Gastroesophageal sphincter (tissue), 3 donors: ENCODE results near the gene IFT74.

Experiments
- CTCF ChIP-seq, 4 experiments: fragments of 200-600 bp in 2 of 4; fragments of 450-650 bp in 2 of 4; sonication (generic) in 1 of 4; IDR thresholded peaks; one replicate each; pipeline ENCODE4 v1.5.1; 2017 to 2019; ENCODE audit warnings: antibody characterized with exemption in 4 of 4, mild to moderate bottlenecking in 2 of 4, moderate library complexity in 2 of 4
- EP300 ChIP-seq: sonication (generic); formaldehyde crosslinking; IDR thresholded peaks from one replicate; pipeline ENCODE4 v1.6.1; 2017; ENCODE audit warnings: antibody characterized with exemption, mild to moderate bottlenecking
- POLR2A ChIP-seq, 2 donors: fragments of 450-650 bp; IDR thresholded peaks; one replicate each; pipeline ENCODE4 v1.6.1; 2017; ENCODE audit warnings: antibody characterized with exemption in 2 of 2, mild to moderate bottlenecking in 2 of 2, moderate library complexity in 1 of 2

- TF ChIP-seq CTCF (IDR thresholded peaks at IDR 0.05) (no peak), POLR2A (IDR thresholded peaks at IDR 0.05) (no peak), EP300 (no peak)
Measured at GRCh38 chr9:27078685-27079084, 122.5 kb downstream of the IFT74 start.
